SU-DHL-6 (cell line): Measurements from ENCODE around the gene ST3GAL6.

ENCODE experiments used
- H2AFZ ChIP-seq: fragments of 200-600 bp; sonication (generic); 2 replicates; pipeline ENCODE4 v1.6.1; 2014; ENCODE audit warnings: low read depth, mild to moderate bottlenecking, moderate library complexity, mixed read lengths, antibody characterized with exemption, low read length; ENCODE audit not compliant: severe bottlenecking
- H3F3A ChIP-seq: fragments of 200-600 bp; shearing (Covaris generic); 2 replicates; pipeline ENCODE4 v1.6.0; 2016; ENCODE audit warnings: antibody characterized with exemption, mild to moderate bottlenecking; ENCODE audit not compliant: insufficient read depth
- H3K27ac ChIP-seq: fragments of 200-600 bp; sonication (generic); 2 replicates; pipeline ENCODE4 v1.5.1; 2016; ENCODE audit warnings: low read depth, mild to moderate bottlenecking, low read length, moderate library complexity, mixed read lengths
- H3K27me3 ChIP-seq: fragments of 200-600 bp; sonication (generic), shearing (Covaris generic); 2 replicates; pipeline ENCODE4 v1.6.0; 2014; ENCODE audit warnings: mild to moderate bottlenecking, low read length
- H3K36me3 ChIP-seq: fragments of 200-600 bp; sonication (generic); 2 replicates; pipeline ENCODE4 v1.6.1; 2014; ENCODE audit warnings: mild to moderate bottlenecking, low read length, mixed read lengths
- H3K4me2 ChIP-seq: fragments of 300-600, 200-600 bp; shearing (Covaris generic), sonication (generic); 2 replicates; pipeline ENCODE4 v1.6.0; 2014; ENCODE audit warnings: low read length, low read depth, mild to moderate bottlenecking; ENCODE audit not compliant: poor library complexity, severe bottlenecking
- H3K4me3 ChIP-seq: fragments of 200-600 bp; sonication (generic); 2 replicates; pipeline ENCODE4 v1.5.1; 2014; ENCODE audit warnings: antibody characterized with exemption, low read length, mild to moderate bottlenecking, mixed read lengths; ENCODE audit not compliant: insufficient read depth, poor library complexity, severe bottlenecking
- H3K79me2 ChIP-seq: fragments of 200-600 bp; sonication (generic); 2 replicates; pipeline ENCODE4 v1.6.1; 2014; ENCODE audit warnings: mild to moderate bottlenecking, low read length, moderate library complexity; ENCODE audit not compliant: insufficient read depth
- H3K9ac ChIP-seq: fragments of 200-600 bp; sonication (generic); 2 replicates; pipeline ENCODE4 v1.7.0; 2014; ENCODE audit warnings: mild to moderate bottlenecking, low read length
- H3K9me2 ChIP-seq: fragments of 200-600 bp; sonication (generic); replicated peaks from 2 replicates; pipeline ENCODE4 v1.6.1; 2014; ENCODE audit warnings: low read length; ENCODE audit not compliant: insufficient read depth
- H3K9me3 ChIP-seq: fragments of 200-600 bp; sonication (generic); 2 replicates; pipeline ENCODE4 v1.6.1; 2014; ENCODE audit warnings: low read length, mixed read lengths; ENCODE audit not compliant: insufficient read depth
- H4K20me1 ChIP-seq: fragments of 200-600 bp; sonication (generic); 2 replicates; pipeline ENCODE4 v1.6.1; 2014; ENCODE audit warnings: low read depth, mild to moderate bottlenecking, antibody characterized with exemption, low read length, moderate library complexity, mixed read lengths
- CTCF ChIP-seq: fragments of 200-600 bp; sonication (generic); IDR thresholded peaks from one replicate; pipeline ENCODE4 v1.5.1; 2017; ENCODE audit warnings: antibody characterized with exemption, mild to moderate bottlenecking, low read length, moderate library complexity; ENCODE audit not compliant: insufficient read depth, poor library complexity, severe bottlenecking
- EZH2phosphoT487 ChIP-seq: fragments of 200-600 bp; sonication (generic), shearing (Covaris generic); conservative IDR thresholded peaks from 2 replicates; pipeline ENCODE4 v1.6.1; 2018; ENCODE audit warnings: mild to moderate bottlenecking, antibody characterized with exemption, low read length, moderate library complexity, mixed read lengths

ST3GAL6 gene

GRCh38 chr3:98776140-98776493 is 13.0 kb downstream of the ST3GAL6 start:
- Histone ChIP-seq H3K4me3 (no peak overlapping the region), H3K4me2 (no peak overlapping the region), H3K9me2 (no peaks in the 10 kb centered on the region), H3F3A (no peaks in the 10 kb centered on the region), H3K9ac (no peak overlapping the region), H3K9me3 (no peaks in the 10 kb centered on the region), H4K20me1 (no peaks in the 10 kb centered on the region), H3K36me3 (no peaks in the 10 kb centered on the region), H3K79me2 (no peaks in the 10 kb centered on the region), H3K27me3 (no peaks in the 10 kb centered on the region), H3K27ac (no peak overlapping the region), H2AFZ (no peak overlapping the region)
- TF ChIP-seq CTCF = no peak
- no peak for TF ChIP-seq EZH2phosphoT487

DNA sequence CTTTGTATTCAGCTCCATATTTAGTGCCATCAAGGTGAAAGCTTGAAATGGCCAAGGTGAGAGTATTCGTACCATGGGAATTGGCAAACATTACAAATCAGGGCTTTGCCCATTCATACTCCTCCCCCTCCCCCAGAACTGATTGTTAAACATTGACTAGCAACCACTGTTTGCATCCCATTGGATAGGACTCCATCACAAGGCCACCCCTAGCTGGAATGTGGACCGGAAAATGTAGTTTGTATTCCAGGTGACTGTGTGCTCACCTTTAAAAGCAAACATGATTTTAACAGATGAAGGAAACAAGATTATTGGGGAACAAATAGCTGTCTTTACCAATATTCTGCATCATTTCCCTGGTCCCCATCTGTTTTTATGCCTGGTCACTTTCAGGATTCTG is 14.1 kb downstream of the ST3GAL6 start:
- no peak overlapping the region for H3K9ac ChIP-seq
- no peaks in the 10 kb centered on the region for H3K79me2 ChIP-seq
- no peaks in the 10 kb centered on the region for H3K36me3 ChIP-seq
- no peak for TF ChIP-seq CTCF
- no peak for TF ChIP-seq EZH2phosphoT487
- H4K20me1 ChIP-seq = no peaks in the 10 kb centered on the region
- H2AFZ ChIP-seq = no peak overlapping the region
- no peaks in the 10 kb centered on the region for H3K9me2 ChIP-seq
- no peaks in the 10 kb centered on the region for H3K9me3 ChIP-seq
- no peak overlapping the region for H3K27ac ChIP-seq
- no peaks in the 10 kb centered on the region for H3F3A ChIP-seq
- no peak overlapping the region for H3K4me3 ChIP-seq
- H3K4me2 ChIP-seq = no peak overlapping the region
- H3K27me3 ChIP-seq = no peaks in the 10 kb centered on the region

GRCh38 chr3:98777801-98778220 is 14.7 kb downstream of the ST3GAL6 start:
- no peak for TF ChIP-seq EZH2phosphoT487
- no peak for TF ChIP-seq CTCF
- H3K79me2 ChIP-seq = no peaks in the 10 kb centered on the region
- H4K20me1 ChIP-seq = no peaks in the 10 kb centered on the region
- H3K9ac ChIP-seq = no peak overlapping the region
- no peaks in the 10 kb centered on the region for H3K9me3 ChIP-seq
- H3K27me3 ChIP-seq = no peaks in the 10 kb centered on the region
- no peak overlapping the region for H3K4me2 ChIP-seq
- H3K36me3 ChIP-seq = no peaks in the 10 kb centered on the region
- H3K4me3 ChIP-seq = no peak overlapping the region
- H3F3A ChIP-seq = no peaks in the 10 kb centered on the region
- no peak overlapping the region for H3K27ac ChIP-seq
- no peaks in the 10 kb centered on the region for H3K9me2 ChIP-seq
- H2AFZ ChIP-seq = no peak overlapping the region

GRCh38 chr3:98778383-98778782 is 15.2 kb downstream of the ST3GAL6 start:
- no peaks in the 10 kb centered on the region for H3F3A ChIP-seq
- no peak overlapping the region for H3K9ac ChIP-seq
- no peak overlapping the region for H3K27ac ChIP-seq
- no peaks in the 10 kb centered on the region for H3K9me2 ChIP-seq
- no peak overlapping the region for H3K4me2 ChIP-seq
- H3K36me3 ChIP-seq = no peaks in the 10 kb centered on the region
- no peak for TF ChIP-seq EZH2phosphoT487
- no peak for TF ChIP-seq CTCF
- H2AFZ ChIP-seq = no peak overlapping the region
- H3K9me3 ChIP-seq = no peaks in the 10 kb centered on the region
- no peaks in the 10 kb centered on the region for H4K20me1 ChIP-seq
- no peak overlapping the region for H3K4me3 ChIP-seq
- no peaks in the 10 kb centered on the region for H3K27me3 ChIP-seq
- H3K79me2 ChIP-seq = no peaks in the 10 kb centered on the region
